CD8-positive, alpha-beta memory T cell (primary cell): ENCODE results near the gene FHIT. TPM values are rescaled to one million over a fixed set of nuclear protein-coding genes. Genes with fewer than 3 reads are reported as not detected.
"Not testable (repeated sequence)": the region's sequence is repeated elsewhere in the genome, so short reads cannot be mapped to it uniquely, and the experiment has no call there.

Experiments used
- CTCF ChIA-PET: fragments of 350-600 bp; sonication (Branson Sonifier 250); formaldehyde crosslinking; loops from one replicate; lab custom pipeline; 2021; ENCODE audit warnings: antibody characterized with exemption; lab: Charles Lee
- POLR2A ChIA-PET: fragments of 350-600 bp; sonication (Branson Sonifier 250); formaldehyde crosslinking; loops from one replicate; lab custom pipeline; 2021; ENCODE audit warnings: antibody characterized with exemption; lab: Charles Lee
- DNase-seq, 5 donors: peaks; one replicate each; pipeline versions ENCODE4 v3.0.0 to v3.0.0-alpha.2; 2020 to 2022; ENCODE audit warnings: mixed read lengths in 1 of 5
- H3K27ac ChIP-seq: one replicate; pipeline ENCODE4 v1.7.0; 2013; ENCODE audit warnings: low read depth, mild to moderate bottlenecking, low read length, moderate library complexity
- H3K27me3 ChIP-seq: 2 replicates; pipeline ENCODE4 v1.7.0; 2013; ENCODE audit warnings: low read length, mild to moderate bottlenecking; ENCODE audit not compliant: insufficient read depth, poor library complexity, severe bottlenecking
- H3K36me3 ChIP-seq: 2 replicates; pipeline ENCODE4 v1.7.0; 2013; ENCODE audit warnings: mild to moderate bottlenecking, low read length, moderate library complexity; ENCODE audit not compliant: insufficient read depth
- H3K4me1 ChIP-seq: 2 replicates; pipeline ENCODE4 v1.7.0; 2013; ENCODE audit warnings: mild to moderate bottlenecking, low read length, moderate library complexity; ENCODE audit not compliant: insufficient read depth
- H3K4me3 ChIP-seq: 2 replicates; pipeline ENCODE4 v1.7.0; 2013; ENCODE audit warnings: mild to moderate bottlenecking, low read length
- H3K9me3 ChIP-seq: 2 replicates; pipeline ENCODE4 v1.7.0; 2013; ENCODE audit warnings: mild to moderate bottlenecking, low read length
- H3K27ac Mint-ChIP-seq, 8 donors: one replicate each; pipeline ENCODE4 v1.8.0; 2020 to 2021; ENCODE audit warnings: mixed read lengths in 8 of 8, mild to moderate bottlenecking in 6 of 8, inconsistent platforms in 3 of 8, moderate library complexity in 3 of 8
- H3K27me3 Mint-ChIP-seq, 2 donors: one replicate each; pipeline ENCODE4 v1.8.0; 2020 to 2021; ENCODE audit warnings: mixed read lengths in 2 of 2, mild to moderate bottlenecking in 1 of 2, moderate library complexity in 1 of 2
- H3K36me3 Mint-ChIP-seq, 3 donors: one replicate each; pipeline ENCODE4 v1.8.0; 2020 to 2021; ENCODE audit warnings: mixed read lengths in 3 of 3, inconsistent platforms in 1 of 3, mild to moderate bottlenecking in 1 of 3
- H3K4me1 Mint-ChIP-seq, 3 donors: one replicate each; pipeline ENCODE4 v1.8.0; 2020 to 2021; ENCODE audit warnings: mixed read lengths in 3 of 3, inconsistent platforms in 1 of 3, mild to moderate bottlenecking in 1 of 3
- H3K4me3 Mint-ChIP-seq, 7 donors: one replicate each; pipeline ENCODE4 v1.8.0; 2020 to 2021; ENCODE audit warnings: mixed read lengths in 7 of 7, mild to moderate bottlenecking in 6 of 7, moderate library complexity in 4 of 7, inconsistent platforms in 2 of 7
- H3K9me3 Mint-ChIP-seq, 5 donors: one replicate each; pipeline ENCODE4 v1.8.0; 2020 to 2022; ENCODE audit warnings: mixed read lengths in 5 of 5, mild to moderate bottlenecking in 3 of 5, moderate library complexity in 2 of 5, inconsistent platforms in 1 of 5
- polyA plus RNA-seq: library from polyadenylated mRNA; unstranded; fragments of 300-500 nt; fragmentation: Illumina TruSeq; gene quantifications from one replicate; pipeline ENCODE4 v1.2.3, GENCODE V29; 2021
- total RNA-seq, 2 experiments: library from RNA; stranded (reverse); gene quantifications; one replicate each; pipeline ENCODE4 v1.2.3, GENCODE V29; 2021

FHIT gene
- total and polyA plus RNA-seq, 3 experiments from 2014 or later, result 4.1 to 7.4 (median 4.2) TPM

- Histone ChIP-seq H3K27me3 (no peaks in the 10 kb centered on the region), H3K27ac (no peak overlapping the region), H3K4me3 (no peak overlapping the region), H3K9me3 (no peaks in the 10 kb centered on the region), H3K36me3 (no peaks in the 10 kb centered on the region), H3K4me1 (no peaks in the 10 kb centered on the region)
- Mint-ChIP-seq H3K36me3 (peaks cover 0 to 33% (median 2%) of the 10 kb centered on the region in 3 donors), H3K27me3 (no peaks in the 10 kb centered on the region), H3K9me3 (peaks cover 9 to 59% (median 34%) of the 10 kb centered on the region in 5 donors), H3K4me1 (no peaks in the 10 kb centered on the region), H3K27ac (no peak overlapping the region), H3K4me3 (no peak overlapping the region)
- ChIA-PET POLR2A (no interaction called here), CTCF (no interaction called here)
- DNase-seq, result no peak
These were observed 232.4 kb downstream of the FHIT start for GRCh38 chr3:61018807-61019206.

GRCh38 chr3:61017028-61017427, 234.2 kb downstream of the FHIT start:
- H3K9me3 ChIP-seq, DNase-seq, CTCF ChIA-PET, H3K4me3 ChIP-seq, H3K4me1 Mint-ChIP-seq, H3K36me3 ChIP-seq, H3K27ac Mint-ChIP-seq, POLR2A ChIA-PET, H3K4me1 ChIP-seq, H3K27me3 Mint-ChIP-seq, H3K27me3 ChIP-seq, H3K27ac ChIP-seq, H3K4me3 Mint-ChIP-seq: not testable (repeated sequence)
- Mint-ChIP-seq H3K9me3 (peaks cover 6 to 45% (median 20%) of the 10 kb centered on the region in 5 donors), H3K36me3 (peaks cover 0 to 26% (median 2%) of the 10 kb centered on the region in 3 donors)

DNA sequence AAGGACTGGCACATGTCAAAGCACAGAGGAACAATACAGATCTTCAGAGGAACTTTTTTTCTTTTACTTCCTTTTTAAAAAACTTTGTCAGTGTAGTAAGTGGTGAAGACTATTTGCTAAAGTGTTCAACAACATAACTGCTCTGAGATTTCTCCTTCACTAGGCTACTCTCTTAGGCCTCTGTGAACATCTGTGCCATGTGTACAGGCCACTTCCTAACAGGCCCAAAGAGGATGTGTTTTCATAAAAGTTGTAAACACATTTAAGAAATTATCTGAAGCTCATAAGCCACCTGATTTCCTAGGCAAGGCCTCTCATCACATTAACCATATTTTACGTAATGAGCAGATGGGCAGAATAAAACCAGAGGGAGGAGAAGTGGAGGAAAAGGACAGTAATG, 235.4 kb downstream of the FHIT start:
- Histone ChIP-seq H3K4me3 (no peak overlapping the region), H3K9me3 (no peaks in the 10 kb centered on the region), H3K27me3 (no peaks in the 10 kb centered on the region), H3K4me1 (no peaks in the 10 kb centered on the region), H3K36me3 (no peaks in the 10 kb centered on the region), H3K27ac (no peak overlapping the region)
- Mint-ChIP-seq H3K36me3 (peaks cover 0 to 18% (median 0%) of the 10 kb centered on the region in 3 donors), H3K9me3 (peaks cover 2 to 36% (median 11%) of the 10 kb centered on the region in 5 donors), H3K27me3 (no peaks in the 10 kb centered on the region), H3K4me3 (no peak overlapping the region), H3K27ac (no peak overlapping the region), H3K4me1 (no peaks in the 10 kb centered on the region)
- CTCF ChIA-PET, result no interaction called here
- no peak for DNase-seq
- POLR2A ChIA-PET, result no interaction called here

DNA sequence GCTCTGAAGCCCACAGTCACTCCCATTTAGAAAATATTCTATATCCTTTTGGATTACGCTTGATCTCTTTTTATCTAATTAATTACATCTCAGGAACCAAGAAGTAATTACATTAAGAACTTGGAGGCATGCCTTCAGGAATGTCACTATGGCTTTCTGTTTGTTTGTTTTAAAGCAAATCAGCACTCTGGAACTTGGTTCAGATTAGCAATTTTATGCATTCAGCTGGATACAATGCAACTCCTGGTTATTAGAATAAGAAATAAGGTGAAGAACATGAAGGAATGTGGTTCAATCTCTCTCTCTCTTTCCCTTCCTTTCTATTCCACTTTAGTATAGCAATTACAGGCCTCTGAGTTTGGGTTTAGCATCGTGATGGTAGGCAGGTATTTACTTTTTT, 235.8 kb downstream of the FHIT start:
- ChIA-PET CTCF (no interaction called here), POLR2A (no interaction called here)
- peaks cover 0 to 31% (median 7%) of the 10 kb centered on the region in 5 donors for H3K9me3 Mint-ChIP-seq
- DNase-seq, result no peak
- H3K36me3 Mint-ChIP-seq, result peaks cover 0 to 13% (median 0%) of the 10 kb centered on the region in 3 donors
- H3K4me3 ChIP-seq, result no peak overlapping the region
- H3K4me1 Mint-ChIP-seq, result no peaks in the 10 kb centered on the region
- no peak overlapping the region for H3K4me3 Mint-ChIP-seq
- H3K27me3 Mint-ChIP-seq, result no peaks in the 10 kb centered on the region
- no peaks in the 10 kb centered on the region for H3K36me3 ChIP-seq
- no peaks in the 10 kb centered on the region for H3K27me3 ChIP-seq
- H3K27ac ChIP-seq, result no peak overlapping the region
- H3K27ac Mint-ChIP-seq, result no peak overlapping the region
- H3K9me3 ChIP-seq, result no peaks in the 10 kb centered on the region
- H3K4me1 ChIP-seq, result no peaks in the 10 kb centered on the region

GRCh38 chr3:61008998-61009380, 242.3 kb downstream of the FHIT start:
- ChIA-PET POLR2A (no interaction called here), CTCF (no interaction called here)
- no peak overlapping the region for H3K27ac Mint-ChIP-seq
- Histone ChIP-seq H3K27me3 (no peaks in the 10 kb centered on the region), H3K36me3 (no peaks in the 10 kb centered on the region), H3K4me1 (no peaks in the 10 kb centered on the region), H3K4me3 (no peak overlapping the region), H3K27ac (no peak overlapping the region), H3K9me3 (no peaks in the 10 kb centered on the region)
- H3K4me1 Mint-ChIP-seq, result no peaks in the 10 kb centered on the region
- no peak for DNase-seq
- H3K4me3 Mint-ChIP-seq, result no peak overlapping the region
- H3K9me3 Mint-ChIP-seq, result peaks cover 0 to 13% (median 0%) of the 10 kb centered on the region in 5 donors
- H3K36me3 Mint-ChIP-seq, result peaks cover 0 to 4% (median 1%) of the 10 kb centered on the region in 3 donors
- peaks cover 0 to 2% of the 10 kb centered on the region in 2 donors for H3K27me3 Mint-ChIP-seq

GRCh38 chr3:61008153-61008997, 242.9 kb downstream of the FHIT start:
- ChIA-PET POLR2A (no interaction called here), CTCF (no interaction called here)
- H3K27ac Mint-ChIP-seq, result no peak overlapping the region
- peaks cover 0 to 2% of the 10 kb centered on the region in 2 donors for H3K27me3 Mint-ChIP-seq
- no peak overlapping the region for H3K4me3 ChIP-seq
- peaks cover 0 to 13% (median 0%) of the 10 kb centered on the region in 5 donors for H3K9me3 Mint-ChIP-seq
- H3K9me3 ChIP-seq, result no peaks in the 10 kb centered on the region
- no peak for DNase-seq
- H3K4me1 ChIP-seq, result no peaks in the 10 kb centered on the region
- peaks cover 0 to 4% (median 1%) of the 10 kb centered on the region in 3 donors for H3K36me3 Mint-ChIP-seq
- no peaks in the 10 kb centered on the region for H3K27me3 ChIP-seq
- no peak overlapping the region for H3K4me3 Mint-ChIP-seq
- no peak overlapping the region for H3K27ac ChIP-seq
- no peaks in the 10 kb centered on the region for H3K4me1 Mint-ChIP-seq
- H3K36me3 ChIP-seq, result no peaks in the 10 kb centered on the region

GRCh38 chr3:61005591-61005990, 245.7 kb downstream of the FHIT start:
- Mint-ChIP-seq H3K4me3 (no peak overlapping the region), H3K4me1 (no peaks in the 10 kb centered on the region), H3K9me3 (peaks cover 0 to 13% (median 4%) of the 10 kb centered on the region in 5 donors), H3K27ac (no peak overlapping the region), H3K27me3 (peaks cover 0 to 2% of the 10 kb centered on the region in 2 donors), H3K36me3 (peaks cover 0 to 4% (median 1%) of the 10 kb centered on the region in 3 donors)
- DNase-seq, result no peak
- H3K4me3 ChIP-seq, result no peak overlapping the region
- no peaks in the 10 kb centered on the region for H3K36me3 ChIP-seq
- no peaks in the 10 kb centered on the region for H3K9me3 ChIP-seq
- no peaks in the 10 kb centered on the region for H3K4me1 ChIP-seq
- no peaks in the 10 kb centered on the region for H3K27me3 ChIP-seq
- ChIA-PET CTCF (no interaction called here), POLR2A (no interaction called here)
- H3K27ac ChIP-seq, result no peak overlapping the region

GRCh38 chr3:60998858-60999257, 252.4 kb downstream of the FHIT start:
- H3K27ac ChIP-seq, result no peak overlapping the region

More at GRCh38 chr3:60998858-60999257, 252.4 kb downstream of the FHIT start:
- Histone ChIP-seq H3K36me3 (no peaks in the 10 kb centered on the region), H3K27me3 (no peaks in the 10 kb centered on the region), H3K4me3 (no peak overlapping the region), H3K4me1 (no peaks in the 10 kb centered on the region), H3K9me3 (no peaks in the 10 kb centered on the region)
- H3K4me1 Mint-ChIP-seq, result no peaks in the 10 kb centered on the region
- no peak for DNase-seq
- H3K27ac Mint-ChIP-seq, result no peak overlapping the region
- H3K27me3 Mint-ChIP-seq, result no peaks in the 10 kb centered on the region
- no peak overlapping the region for H3K4me3 Mint-ChIP-seq
- H3K9me3 Mint-ChIP-seq, result peaks cover 0 to 7% (median 3%) of the 10 kb centered on the region in 5 donors
- no peaks in the 10 kb centered on the region for H3K36me3 Mint-ChIP-seq
- CTCF ChIA-PET, result no interaction called here
- POLR2A ChIA-PET, result no interaction called here
